Cerebellar cortex (tissue), 1 donor: ENCODE measurements around the gene TRABD2B.

Experiments used
- DNase-seq: peaks from one replicate; pipeline ENCODE4 v3.0.0-alpha.2; 2015; ENCODE audit warnings: low spot score

TRABD2B gene

GRCh38 chr1:47824716-47825115 lies 172.5 kb downstream of the TRABD2B start:
- no peak for DNase-seq

DNA sequence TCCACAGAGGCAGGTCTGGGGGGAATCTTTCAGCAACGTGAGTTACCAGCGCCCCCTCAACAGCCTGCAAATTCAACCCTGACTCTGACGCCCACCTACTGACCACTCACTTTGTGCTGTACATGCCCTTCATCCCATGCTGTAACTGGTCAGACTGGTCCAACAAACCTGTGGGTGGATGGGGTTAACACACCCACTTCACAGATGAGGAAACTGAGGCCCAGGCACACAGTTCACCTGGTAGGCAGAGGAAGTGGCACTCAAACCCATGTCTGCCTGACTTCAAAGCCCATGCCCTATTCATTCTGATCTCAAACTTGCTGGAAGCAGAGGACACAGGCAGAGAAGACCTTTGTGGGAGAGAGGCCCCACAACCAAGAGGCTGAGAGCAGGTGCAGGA lies 172.9 kb downstream of the TRABD2B start:
- no peak for DNase-seq

- DNase-seq = no peak
Measured at GRCh38 chr1:47823040-47823808, 174.0 kb downstream of the TRABD2B start.

DNA sequence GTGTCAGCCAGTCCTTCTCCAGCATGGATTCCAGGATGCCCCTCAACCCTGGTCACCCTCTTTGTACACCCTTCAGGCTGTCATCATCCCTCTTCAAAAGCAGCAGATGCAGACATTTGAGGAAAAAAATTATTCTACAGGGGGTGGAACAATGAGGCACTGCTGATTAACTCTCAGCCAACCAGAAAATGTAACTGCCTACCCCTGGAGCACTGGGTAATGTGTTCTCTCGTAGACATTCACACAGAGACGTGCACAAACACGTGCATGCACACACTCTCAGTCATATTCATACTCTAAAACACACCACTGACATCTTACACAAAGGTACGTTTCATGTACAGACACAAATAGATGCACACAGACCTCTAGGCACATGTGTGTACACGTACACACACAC lies 175.4 kb downstream of the TRABD2B start:
- no peak for DNase-seq

- no peak for DNase-seq
Measured at GRCh38 chr1:47819574-47819888, 177.7 kb downstream of the TRABD2B start.

DNA sequence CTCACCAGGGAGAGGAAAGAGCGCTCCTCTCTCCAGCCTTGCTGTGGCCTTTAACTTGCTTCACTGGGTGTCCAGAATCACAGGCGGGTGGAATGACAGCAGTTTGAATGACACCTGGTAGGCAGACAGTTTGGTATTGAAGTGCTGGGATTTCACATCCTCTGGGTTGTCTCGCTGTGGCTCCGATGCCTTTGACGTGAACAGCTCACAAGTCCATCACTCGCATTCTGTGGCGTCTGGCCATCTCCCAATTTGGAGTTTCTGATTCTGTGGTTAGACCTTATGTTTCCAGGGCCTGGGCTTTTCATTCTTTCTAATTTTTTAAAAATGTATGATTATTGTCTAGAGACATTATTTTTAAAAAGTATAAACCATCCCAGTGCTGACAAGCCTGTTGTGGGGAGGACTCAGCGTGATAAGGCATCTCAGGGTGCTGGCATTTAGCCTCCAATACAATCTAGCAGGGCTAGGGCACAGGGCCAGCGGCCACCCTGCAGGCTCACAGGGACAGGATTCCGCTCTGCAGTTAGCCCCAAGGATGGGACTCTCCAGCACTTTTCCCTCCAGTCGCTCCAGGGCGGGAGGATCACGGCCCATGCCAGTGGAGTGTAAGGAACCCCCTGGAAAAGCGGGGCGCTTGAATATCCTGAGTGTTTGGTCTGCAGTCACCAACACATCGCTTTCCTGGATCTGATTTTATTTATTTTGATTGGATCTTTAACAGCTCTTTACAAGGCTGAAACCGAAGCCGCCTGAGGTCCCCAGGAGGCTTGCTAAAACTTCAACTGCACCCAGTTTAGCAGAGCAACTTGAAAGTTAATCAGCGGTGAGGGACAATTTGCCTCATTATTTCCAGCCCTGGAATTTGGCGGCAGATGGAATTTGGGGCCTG lies 178.3 kb downstream of the TRABD2B start:
- DNase-seq = no peak

GRCh38 chr1:47817861-47818260 lies 179.3 kb downstream of the TRABD2B start:
- no peak for DNase-seq

GRCh38 chr1:47816325-47817071 lies 180.7 kb downstream of the TRABD2B start:
- DNase-seq = no peak

GRCh38 chr1:47814612-47815395 lies 182.4 kb downstream of the TRABD2B start:
- DNase-seq = no peak

- no peak for DNase-seq
Measured at GRCh38 chr1:47813970-47814369, 183.2 kb downstream of the TRABD2B start.

GRCh38 chr1:47812904-47813514 lies 184.2 kb downstream of the TRABD2B start:
- DNase-seq = no peak

GRCh38 chr1:47810964-47811682 lies 186.1 kb downstream of the TRABD2B start:
- DNase-seq = no peak

- no peak for DNase-seq
Measured at GRCh38 chr1:47809301-47810084, 187.7 kb downstream of the TRABD2B start.

DNA sequence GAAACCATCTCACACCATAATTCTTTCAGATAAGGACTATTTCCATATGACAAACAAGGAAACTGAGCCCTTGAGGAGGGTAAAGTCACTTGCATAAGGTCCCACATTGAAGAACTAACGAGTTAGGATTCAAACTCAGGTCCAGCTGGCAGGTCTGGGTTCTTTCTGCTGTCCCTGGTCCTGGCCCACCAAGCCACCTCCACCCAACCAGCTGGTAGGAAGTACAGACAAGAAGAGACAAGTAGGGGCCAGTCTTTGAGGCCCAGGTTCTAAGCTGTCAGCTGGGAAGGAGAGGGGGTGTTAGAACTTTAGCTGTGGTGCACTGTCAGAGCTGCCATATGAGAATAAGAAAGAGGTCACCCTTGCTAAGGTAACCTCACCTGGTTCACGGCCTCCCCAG lies 188.6 kb downstream of the TRABD2B start:
- DNase-seq = no peak

- DNase-seq = no peak
Measured at GRCh38 chr1:47805921-47806361, 191.2 kb downstream of the TRABD2B start.

- no peak for DNase-seq
Measured at GRCh38 chr1:47805018-47805417, 192.2 kb downstream of the TRABD2B start.

DNA sequence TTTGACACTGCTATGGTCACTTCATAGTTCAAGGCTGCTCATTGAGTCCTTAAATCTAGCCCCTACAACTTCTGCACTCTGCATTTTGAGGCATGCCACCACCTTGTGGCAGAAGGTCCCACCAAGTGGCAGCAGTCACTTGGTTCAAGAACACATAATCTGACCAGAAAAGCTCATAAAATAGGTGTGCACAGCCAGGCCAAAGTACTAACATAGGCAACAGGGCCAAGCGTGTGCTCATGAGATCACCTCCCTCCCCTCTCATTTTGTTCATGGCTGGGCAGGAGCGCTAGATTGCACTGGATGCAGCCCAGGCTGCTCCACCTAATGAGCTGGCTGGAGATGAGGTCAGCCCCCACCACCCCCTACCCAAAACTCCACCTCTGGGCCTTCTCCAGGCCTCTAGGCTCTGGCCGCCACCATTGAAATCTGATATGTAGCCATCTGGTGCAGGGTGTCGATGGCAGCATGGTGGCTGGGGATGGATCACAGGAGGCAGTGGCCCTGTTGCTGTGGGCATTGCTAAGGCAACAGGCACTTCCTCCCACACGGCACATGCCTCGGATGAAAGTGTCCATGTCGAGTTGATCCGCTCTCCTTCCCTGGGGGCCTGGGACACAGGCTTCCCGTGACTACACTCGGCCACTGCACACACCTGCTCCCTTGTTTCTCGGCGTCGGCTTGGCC lies 193.2 kb downstream of the TRABD2B start:
- no peak for DNase-seq

DNA sequence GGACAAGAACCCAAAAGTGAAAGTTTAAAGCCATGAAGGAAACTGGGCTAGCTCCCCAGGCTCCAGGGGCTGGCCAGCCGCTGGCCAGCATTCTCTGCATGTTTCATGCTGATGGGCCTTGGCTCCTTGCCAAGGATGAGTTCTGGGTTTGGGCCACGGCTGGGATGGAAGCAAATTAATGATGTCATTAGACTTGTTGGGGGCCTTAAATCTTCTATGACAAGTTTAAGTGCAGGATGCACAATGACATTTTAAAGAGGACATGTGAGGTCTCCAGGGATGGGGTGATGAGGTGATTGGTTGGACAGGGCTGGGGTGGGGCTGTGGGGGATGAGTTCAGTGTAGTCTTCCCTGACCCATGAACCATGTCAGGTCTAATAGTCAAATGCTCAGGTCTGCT lies 199.6 kb downstream of the TRABD2B start:
- DNase-seq = no peak

GRCh38 chr1:47796626-47797025 lies 200.6 kb downstream of the TRABD2B start:
- no peak for DNase-seq
